Neural cell (in vitro differentiated cells): Measurements from ENCODE around the gene CYB561D1. TPM values are rescaled to one million over a fixed set of nuclear protein-coding genes. Genes with fewer than 3 reads are reported as not detected.

Source experiments
- H2AFZ ChIP-seq: fragments of 200-600, 300-800 bp; sonication (generic), shearing (Covaris generic); 2 replicates; pipeline ENCODE4 v1.6.0; 2014; ENCODE audit warnings: low read depth, mild to moderate bottlenecking, antibody characterized with exemption, low read length, moderate library complexity
- H3F3A ChIP-seq: fragments of 200-600 bp; shearing (Covaris generic); 2 replicates; pipeline ENCODE4 v1.6.1; 2016; ENCODE audit warnings: mild to moderate bottlenecking, moderate library complexity, mixed read lengths, antibody characterized with exemption, low read length; ENCODE audit not compliant: insufficient read depth, poor library complexity, severe bottlenecking
- H3K27ac ChIP-seq: fragments of 200-600, 300-800 bp; sonication (generic), shearing (Covaris generic); 2 replicates; pipeline ENCODE4 v1.5.1; 2014; ENCODE audit warnings: mild to moderate bottlenecking, low read length, moderate library complexity
- H3K27me3 ChIP-seq: fragments of 300-800, 200-600 bp; sonication (generic), shearing (Covaris generic); 2 replicates; pipeline ENCODE4 v1.6.0; 2014; ENCODE audit warnings: mild to moderate bottlenecking, low read depth, low read length, moderate library complexity; ENCODE audit not compliant: insufficient read depth
- H3K36me3 ChIP-seq: fragments of 300-800, 200-600 bp; sonication (generic), shearing (Covaris generic); 2 replicates; pipeline ENCODE4 v1.5.1; 2014; ENCODE audit warnings: mild to moderate bottlenecking, antibody characterized with exemption, low read length, moderate library complexity; ENCODE audit not compliant: insufficient read depth
- H3K4me2 ChIP-seq: fragments of 300-800, 200-600 bp; sonication (generic), shearing (Covaris generic); 2 replicates; pipeline ENCODE4 v1.6.0; 2014; ENCODE audit warnings: mild to moderate bottlenecking, low read length
- H3K4me3 ChIP-seq: fragments of 300-800, 200-600 bp; sonication (generic), shearing (Covaris generic); 2 replicates; pipeline ENCODE4 v1.5.1; 2014; ENCODE audit warnings: mild to moderate bottlenecking, low read length, moderate library complexity
- H3K79me2 ChIP-seq: fragments of 200-600 bp; shearing (Covaris generic); replicated peaks from 2 replicates; pipeline ENCODE4 v1.6.0; 2014; ENCODE audit warnings: mild to moderate bottlenecking, low read length, moderate library complexity; ENCODE audit not compliant: insufficient read depth
- H3K9ac ChIP-seq: fragments of 300-800, 200-600 bp; sonication (generic), shearing (Covaris generic); 2 replicates; pipeline ENCODE4 v1.6.1; 2016; ENCODE audit warnings: mild to moderate bottlenecking, low read length, mixed read lengths
- H3K9me2 ChIP-seq: fragments of 200-600 bp; shearing (Covaris generic); 2 replicates; pipeline ENCODE4 v1.6.1; 2016; ENCODE audit warnings: mild to moderate bottlenecking, low read length, mixed read lengths; ENCODE audit not compliant: insufficient read depth
- H3K9me3 ChIP-seq: fragments of 200-600, 300-800 bp; sonication (generic), shearing (Covaris generic); 2 replicates; pipeline ENCODE4 v1.6.1; 2016; ENCODE audit warnings: mild to moderate bottlenecking, mixed run types, low read length, moderate library complexity, mixed read lengths
- H4K20me1 ChIP-seq: fragments of 200-600 bp; shearing (Covaris generic); 2 replicates; pipeline ENCODE4 v1.6.1; 2016; ENCODE audit warnings: mild to moderate bottlenecking, mixed run types; ENCODE audit not compliant: insufficient read depth
- CTCF ChIP-seq: fragments of 450-650 bp; IDR thresholded peaks from 2 replicates; pipeline ENCODE4 v1.5.1; 2014; ENCODE audit warnings: antibody characterized with exemption, mild to moderate bottlenecking, moderate library complexity; ENCODE audit not compliant: poor library complexity, severe bottlenecking
- EP300 ChIP-seq: fragments of 450-650 bp; conservative IDR thresholded peaks from 2 replicates; pipeline ENCODE4 v1.6.1; 2014; ENCODE audit warnings: antibody characterized with exemption, mild to moderate bottlenecking, moderate library complexity; ENCODE audit not compliant: poor library complexity, severe bottlenecking
- EZH2 ChIP-seq: fragments of 200-600, 300-800 bp; shearing (Covaris generic), sonication (generic); IDR thresholded peaks from 2 replicates; pipeline ENCODE4 v1.6.1; 2014; ENCODE audit warnings: antibody characterized with exemption, low read length, borderline replicate concordance, mild to moderate bottlenecking; ENCODE audit not compliant: insufficient read depth, poor library complexity, severe bottlenecking
- MXI1 ChIP-seq: fragments of 450-650 bp; conservative IDR thresholded peaks from 2 replicates; pipeline ENCODE4 v1.6.1; 2014; ENCODE audit warnings: antibody characterized with exemption, mild to moderate bottlenecking; ENCODE audit not compliant: poor library complexity, severe bottlenecking
- POLR2AphosphoS5 ChIP-seq: IDR thresholded peaks from 2 replicates; pipeline ENCODE4 v1.6.1; 2012
- RAD21 ChIP-seq: fragments of 450-650 bp; conservative IDR thresholded peaks from 2 replicates; pipeline ENCODE4 v1.6.1; 2014; ENCODE audit warnings: antibody characterized with exemption, mild to moderate bottlenecking, moderate library complexity
- REST ChIP-seq: IDR thresholded peaks from 2 replicates; pipeline ENCODE4 v1.6.1; 2012; ENCODE audit warnings: borderline replicate concordance
- SMC3 ChIP-seq: fragments of 450-650 bp; conservative IDR thresholded peaks from 2 replicates; pipeline ENCODE4 v1.6.1; 2014; ENCODE audit warnings: antibody characterized with exemption, mild to moderate bottlenecking, moderate library complexity; ENCODE audit not compliant: poor library complexity
- TAF1 ChIP-seq: IDR thresholded peaks from 2 replicates; pipeline ENCODE4 v1.6.1; 2012; ENCODE audit warnings: low read depth
- polyA plus RNA-seq: library from polyadenylated mRNA; depleted of rRNA; stranded (reverse); fragments of >200 nt; gene quantifications from 2 replicates; pipeline ENCODE4 v1.2.3, GENCODE V29; 2014

Gene CYB561D1
- polyA plus RNA-seq, 1 donor from 2014 or later: 7.2 TPM

- Histone ChIP-seq H3K36me3 (no peaks in the 10 kb centered on the region), H3K27me3 (no peaks in the 10 kb centered on the region), H3K9me2 (no peaks in the 10 kb centered on the region), H3K4me2 (no peak overlapping the region), H3K27ac (no peak overlapping the region), H2AFZ (no peak overlapping the region), H3K4me3 (no peak overlapping the region), H3K79me2 (no peaks in the 10 kb centered on the region), H3K9ac (no peak overlapping the region), H3K9me3 (no peaks in the 10 kb centered on the region), H4K20me1 (no peaks in the 10 kb centered on the region), H3F3A (no peaks in the 10 kb centered on the region)
- TF ChIP-seq REST (no peak), SMC3 (no peak), EZH2 (no peak), MXI1 (no peak), RAD21 (no peak), EP300 (no peak), CTCF (no peak), POLR2AphosphoS5 (no peak), TAF1 (no peak)
Measured at GRCh38 chr1:109535971-109536491, 42.1 kb downstream of the CYB561D1 start.

- Histone ChIP-seq H2AFZ (no peak overlapping the region), H3K4me3 (no peak overlapping the region), H3K9ac (no peak overlapping the region), H4K20me1 (no peaks in the 10 kb centered on the region), H3K4me2 (no peak overlapping the region), H3K9me3 (no peaks in the 10 kb centered on the region), H3K27ac (no peak overlapping the region), H3F3A (no peaks in the 10 kb centered on the region), H3K79me2 (no peaks in the 10 kb centered on the region), H3K36me3 (no peaks in the 10 kb centered on the region), H3K27me3 (no peaks in the 10 kb centered on the region), H3K9me2 (no peaks in the 10 kb centered on the region)
- TF ChIP-seq EP300: no peak
Measured at GRCh38 chr1:109537450-109538178, 43.7 kb downstream of the CYB561D1 start.
